ENCODE results near the gene PUS3.

PUS3 gene

DNA sequence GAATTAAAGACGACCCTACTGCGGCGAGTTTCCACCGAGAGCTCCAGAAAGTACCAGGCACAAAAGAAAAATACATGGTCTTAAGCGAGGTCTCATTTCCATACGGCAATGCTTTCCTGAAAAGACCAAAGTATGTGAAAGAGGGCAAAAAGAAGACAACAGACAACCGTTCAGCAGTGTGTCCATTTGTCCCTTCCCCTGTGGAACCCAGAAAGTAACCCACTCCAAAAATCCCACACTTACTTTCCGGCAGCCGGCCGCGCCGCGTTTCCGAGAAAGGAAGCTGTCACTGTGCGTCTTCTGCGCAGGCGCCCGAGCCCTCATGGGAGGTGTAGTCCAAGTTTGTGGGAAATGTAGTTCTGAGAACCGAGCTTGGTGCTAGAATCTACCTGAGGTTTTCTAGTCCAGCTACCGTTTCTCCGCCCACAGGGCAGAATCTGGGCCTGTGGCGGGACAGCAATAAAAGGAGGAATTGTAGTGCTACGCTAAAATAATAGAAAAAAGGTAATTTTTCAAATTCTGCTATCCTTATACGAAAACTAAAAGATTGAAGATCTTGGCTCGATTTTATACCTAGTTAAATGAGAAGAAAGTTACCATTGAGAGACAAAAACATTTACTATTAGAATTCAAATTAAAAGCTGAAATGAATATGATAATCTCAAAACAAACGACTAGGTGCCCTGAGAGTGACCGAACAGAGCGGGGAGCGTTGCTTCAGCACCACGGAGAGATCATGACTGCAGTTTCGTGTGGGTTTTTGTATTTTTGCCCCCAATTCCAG is at the start of gene PUS3:
Gene PUS3 (minus strand): TSS at position 280 of the 784 bp plus-strand sequence. CDS start 6,922 bp downstream, outside the sequence.
- DNase-seq, result peak; percentile 94

GRCh38 chr11:125952559-125952958 is 49.6 kb upstream of the PUS3 start:
- no peak for DNase-seq

DNA sequence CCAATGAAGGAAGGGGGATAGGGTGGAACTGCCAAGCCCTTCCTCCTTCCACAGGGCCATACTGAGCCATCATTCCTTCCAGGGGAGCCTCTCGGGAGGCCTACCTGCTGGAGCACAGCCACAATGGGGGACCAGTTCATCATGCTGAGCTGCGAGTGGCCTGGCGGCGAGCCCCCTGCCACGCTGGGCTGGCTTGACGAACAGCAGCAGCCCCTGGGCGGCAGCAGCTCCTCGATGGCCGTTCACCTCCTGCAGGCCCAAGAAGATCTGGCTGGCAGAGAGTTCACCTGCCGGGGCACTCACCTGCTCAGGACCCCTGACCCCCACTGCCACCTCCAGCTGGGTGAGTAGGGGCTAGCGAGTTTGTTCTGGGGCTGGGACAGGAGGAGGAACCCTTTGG is 48.7 kb upstream of the PUS3 start:
- DNase-seq, result no peak

GRCh38 chr11:125950696-125951651 is 48.0 kb upstream of the PUS3 start:
- DNase-seq, result no peak

DNA sequence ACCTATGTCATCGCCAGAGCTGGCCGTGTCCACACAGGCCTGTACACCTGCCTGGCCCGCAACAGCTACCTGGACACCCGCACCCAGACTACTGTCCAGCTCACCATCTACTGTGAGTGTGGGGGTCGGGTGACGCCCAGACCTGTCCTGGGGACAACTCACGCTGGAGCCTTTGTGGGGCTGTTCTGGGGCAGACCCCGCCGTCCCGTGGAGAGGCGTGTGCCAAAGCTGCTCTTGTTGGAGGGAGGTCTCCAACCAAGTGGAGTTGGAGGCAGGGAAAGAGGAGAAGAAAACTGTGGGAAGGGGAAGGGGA is 47.1 kb upstream of the PUS3 start:
- no peak for DNase-seq

DNA sequence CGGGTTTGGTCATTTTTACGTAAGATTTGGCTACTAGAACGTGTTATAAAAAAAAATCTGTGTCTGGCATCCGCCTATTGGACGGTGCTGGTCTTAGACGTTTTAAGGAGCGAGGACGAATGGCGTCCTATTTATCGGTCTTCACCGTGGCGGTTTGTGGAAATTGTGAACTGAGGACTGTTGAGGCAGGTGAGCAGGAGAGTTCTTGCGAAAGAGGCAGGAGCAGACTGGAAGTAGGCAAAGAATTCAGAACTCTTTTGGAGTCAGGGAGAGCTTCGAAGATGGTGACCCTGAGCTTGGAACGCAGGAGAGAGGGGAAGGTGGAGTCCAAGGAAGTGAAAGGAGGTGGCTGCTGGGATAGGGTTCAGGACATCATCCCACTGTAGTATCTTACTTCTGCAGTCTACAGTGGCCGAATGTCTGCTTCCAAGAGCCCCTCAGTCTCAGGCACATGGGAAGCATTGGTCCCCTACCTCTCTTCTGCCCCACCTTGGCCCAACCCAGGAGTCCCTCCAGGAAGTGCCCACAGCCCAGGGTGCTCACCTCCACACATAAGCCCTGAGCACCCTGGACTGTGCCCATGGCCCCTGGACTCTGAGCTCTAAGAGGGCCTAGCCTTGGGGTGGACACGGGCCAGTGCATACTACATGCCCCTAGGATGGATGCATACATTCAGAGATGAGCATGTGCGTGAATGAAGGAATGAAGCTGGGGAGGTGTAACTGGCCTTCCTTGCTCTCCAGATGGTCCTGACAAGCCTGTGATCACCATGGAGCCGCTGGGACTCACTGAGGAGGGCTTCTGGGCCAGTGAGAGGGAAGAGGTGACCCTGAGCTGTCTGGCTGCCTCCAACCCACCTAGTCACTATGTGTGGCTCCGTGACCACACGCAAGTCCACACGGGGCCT is 46.5 kb upstream of the PUS3 start:
- no peak for DNase-seq

DNA sequence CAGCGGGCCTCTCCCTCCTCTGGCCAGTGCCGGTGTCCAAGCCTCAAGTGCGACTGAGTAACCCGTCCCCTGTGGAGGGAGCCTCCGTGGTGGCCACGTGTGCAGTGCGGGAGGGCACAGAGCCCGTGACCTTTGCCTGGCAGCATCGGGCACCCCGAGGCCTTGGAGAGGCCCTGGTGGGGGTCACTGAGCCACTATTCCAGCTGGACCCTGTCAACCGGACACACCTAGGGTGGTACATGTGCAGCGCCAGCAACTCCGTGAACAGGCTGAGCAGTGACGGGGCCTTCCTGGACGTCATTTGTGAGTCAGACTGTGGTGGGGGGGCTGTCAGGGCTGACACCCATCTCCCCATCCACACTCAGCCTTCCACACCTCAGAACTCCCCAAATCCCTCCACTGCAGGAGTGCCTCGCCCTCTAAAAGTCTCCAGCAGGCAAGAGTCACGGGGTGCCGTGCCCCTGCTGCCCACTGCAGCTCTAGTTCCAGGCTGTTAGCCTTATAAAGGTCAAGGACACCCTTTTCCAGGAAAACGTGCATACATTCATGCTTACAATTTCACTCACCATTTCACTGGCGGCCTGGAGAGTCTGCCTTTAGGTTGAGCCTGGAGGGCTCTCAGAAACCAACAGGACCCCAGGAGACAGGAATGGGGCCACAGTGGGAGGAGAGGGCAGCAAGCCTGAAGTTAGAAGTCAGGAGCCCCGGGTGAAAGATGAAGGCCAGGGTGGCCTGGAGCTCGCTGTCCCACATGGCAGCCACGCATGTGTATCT is 45.5 kb upstream of the PUS3 start:
- no peak for DNase-seq

- no peak for DNase-seq
Measured at GRCh38 chr11:125947419-125948277, 44.6 kb upstream of the PUS3 start.

DNA sequence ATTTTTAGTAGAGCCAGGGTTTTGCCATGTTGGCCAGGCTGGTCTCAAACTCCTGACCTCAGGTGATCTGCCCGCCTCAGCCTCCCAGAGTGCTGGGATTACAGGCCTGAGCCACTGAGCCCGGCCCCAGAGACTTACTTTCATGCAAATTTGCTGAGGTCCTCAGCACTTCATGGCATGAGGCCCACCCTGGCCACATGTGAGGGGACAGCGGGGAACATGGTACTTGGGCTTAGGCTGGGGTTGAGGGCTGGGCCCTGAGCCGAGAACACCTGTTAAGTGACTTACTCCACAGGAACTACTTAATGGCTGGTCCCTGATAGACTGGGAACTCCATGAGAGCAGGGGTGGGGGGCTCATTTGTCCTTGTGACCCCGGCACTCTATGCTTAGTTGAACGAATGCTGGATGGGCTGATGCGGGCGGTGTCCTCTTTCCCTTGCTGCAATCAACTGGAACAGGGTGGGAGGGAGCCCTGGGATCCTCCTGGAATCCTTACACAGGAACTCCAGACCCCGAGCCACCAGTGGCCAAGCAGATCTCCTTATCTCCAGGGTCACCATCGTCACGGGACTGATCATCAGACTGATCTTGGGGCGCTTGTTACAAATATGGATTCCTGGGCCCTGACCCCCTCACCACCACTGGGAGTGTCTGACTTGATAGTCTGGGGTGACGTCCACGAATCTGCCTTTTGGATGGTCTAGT is 43.9 kb upstream of the PUS3 start:
- DNase-seq, result no peak

GRCh38 chr11:125945797-125946520 is 43.0 kb upstream of the PUS3 start, which contains the start of gene VSIG10L2:
Gene VSIG10L2, plus strand, starts transcription at chr11:125946044. Its CDS starts 12 bp downstream, at chr11:125946056.
- no peak for DNase-seq

DNA sequence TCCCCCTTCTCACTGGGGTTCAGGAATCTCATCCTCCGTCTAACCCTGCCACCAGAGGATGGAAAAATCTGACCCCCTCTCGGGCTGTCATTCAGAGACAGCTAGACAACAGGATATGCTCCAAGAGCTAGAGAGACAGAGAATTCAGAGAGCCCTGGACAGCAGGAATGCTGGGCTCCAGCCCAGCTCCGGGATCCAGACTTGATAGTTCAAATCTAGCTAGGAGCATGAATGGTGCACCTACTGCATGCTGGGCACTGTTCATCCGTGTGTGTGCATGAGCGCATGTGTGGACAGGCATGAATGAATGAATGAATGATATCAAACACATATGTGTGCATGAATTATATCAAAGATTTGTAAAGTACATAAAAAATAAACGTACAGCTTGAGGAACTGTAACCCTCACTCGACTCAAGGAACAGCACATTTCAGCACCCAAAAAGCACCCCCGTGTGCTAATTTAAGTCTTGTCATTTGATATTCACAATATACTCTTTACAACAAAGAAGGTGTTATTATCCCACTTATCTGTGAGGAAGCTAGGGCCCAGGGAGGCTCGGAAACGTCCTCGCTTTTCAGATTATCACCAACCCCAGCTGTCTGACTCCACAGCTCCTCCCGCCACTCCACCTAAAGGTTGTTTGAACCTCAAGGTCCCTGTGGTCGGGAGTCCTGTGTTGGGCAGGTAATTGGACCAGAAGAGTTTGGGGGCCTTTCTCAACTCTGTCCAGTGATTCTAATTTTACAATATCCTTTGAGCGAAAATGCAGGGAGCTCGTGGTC is 42.2 kb upstream of the PUS3 start:
- DNase-seq, result no peak

GRCh38 chr11:125944350-125945010 is 41.5 kb upstream of the PUS3 start:
- DNase-seq, result no peak

GRCh38 chr11:125943661-125944349 is 40.8 kb upstream of the PUS3 start:
- no peak for DNase-seq

- no peak for DNase-seq
Measured at GRCh38 chr11:125942771-125943428, 39.9 kb upstream of the PUS3 start.

GRCh38 chr11:125941619-125942611 is 38.9 kb upstream of the PUS3 start:
- peak; percentile 61 for DNase-seq

- DNase-seq, result no peak
Measured at GRCh38 chr11:125941267-125941618, 38.2 kb upstream of the PUS3 start.

All from hematopoietic multipotent progenitor cell treated with erythropoietin and hydrocortisone succinate and interleukin-3 and kit ligand, for 6 days (in vitro differentiated cells).